Activated naive CD8-positive, alpha-beta T cell treated with anti-CD3 and anti-CD28 coated beads, Interleukin-2, amount 50 U/mL, for 24 hours (primary cell): ENCODE results near the gene RNH1.
"Not testable (repeated sequence)": the region's sequence is repeated elsewhere in the genome, so short reads cannot be mapped to it uniquely, and the experiment has no call there.

Source experiments
- ATAC-seq: fragments of 150-1000 bp; cut with Tn5 transposase; one replicate; pipeline ENCODE4 v1.10.0; 2021
- DNase-seq: peaks from one replicate; pipeline ENCODE4 v3.0.0; 2021
- H3K27ac Mint-ChIP-seq: one replicate; pipeline ENCODE4 v1.8.0; 2021; ENCODE audit warnings: mild to moderate bottlenecking, mixed read lengths
- H3K27me3 Mint-ChIP-seq: one replicate; pipeline ENCODE4 v1.8.0; 2021; ENCODE audit warnings: mixed read lengths
- H3K36me3 Mint-ChIP-seq: one replicate; pipeline ENCODE4 v1.8.0; 2021; ENCODE audit warnings: low read depth, mixed read lengths
- H3K4me1 Mint-ChIP-seq: one replicate; pipeline ENCODE4 v1.8.0; 2021; ENCODE audit warnings: mixed read lengths
- H3K4me3 Mint-ChIP-seq: one replicate; pipeline ENCODE4 v1.8.0; 2021; ENCODE audit warnings: mild to moderate bottlenecking, moderate library complexity, mixed read lengths
- H3K9me3 Mint-ChIP-seq: one replicate; pipeline ENCODE4 v1.8.0; 2021; ENCODE audit warnings: mixed read lengths

RNH1 gene

GRCh38 chr11:532527-532985 lies 25.5 kb upstream of the RNH1 start:
- peaks cover 2% of the 10 kb centered on the region for H3K36me3 Mint-ChIP-seq
- DNase-seq (no peak), ATAC-seq (no peak)
- H3K4me3 Mint-ChIP-seq: no peak overlapping the region
- H3K27ac Mint-ChIP-seq: no peak overlapping the region
- peaks cover 9% of the 10 kb centered on the region for H3K4me1 Mint-ChIP-seq
- no peaks in the 10 kb centered on the region for H3K9me3 Mint-ChIP-seq
- H3K27me3 Mint-ChIP-seq: no peaks in the 10 kb centered on the region

- H3K27me3 Mint-ChIP-seq: no peaks in the 10 kb centered on the region
- H3K9me3 Mint-ChIP-seq: no peaks in the 10 kb centered on the region
- peaks cover 2% of the 10 kb centered on the region for H3K36me3 Mint-ChIP-seq
- no peak for ATAC-seq
- H3K27ac Mint-ChIP-seq: no peak overlapping the region
- H3K4me1 Mint-ChIP-seq: peaks cover 5% of the 10 kb centered on the region
- H3K4me3 Mint-ChIP-seq: no peak overlapping the region
- no peak for DNase-seq
Measured at GRCh38 chr11:531919-532526, 25.0 kb upstream of the RNH1 start.

GRCh38 chr11:530960-531831 lies 24.2 kb upstream of the RNH1 start:
- no peak for ATAC-seq
- H3K9me3 Mint-ChIP-seq: no peaks in the 10 kb centered on the region
- no peak overlapping the region for H3K4me3 Mint-ChIP-seq
- H3K4me1 Mint-ChIP-seq: peaks cover 2% of the 10 kb centered on the region
- DNase-seq: no peak
- peaks cover 2% of the 10 kb centered on the region for H3K36me3 Mint-ChIP-seq
- H3K27me3 Mint-ChIP-seq: no peaks in the 10 kb centered on the region
- no peak overlapping the region for H3K27ac Mint-ChIP-seq

GRCh38 chr11:529728-530411 lies 22.8 kb upstream of the RNH1 start:
- ATAC-seq (no peak), DNase-seq (no peak)
- no peak overlapping the region for H3K27ac Mint-ChIP-seq
- peaks cover 2% of the 10 kb centered on the region for H3K36me3 Mint-ChIP-seq
- H3K4me1 Mint-ChIP-seq: no peaks in the 10 kb centered on the region
- H3K27me3 Mint-ChIP-seq: no peaks in the 10 kb centered on the region
- H3K9me3 Mint-ChIP-seq: no peaks in the 10 kb centered on the region
- no peak overlapping the region for H3K4me3 Mint-ChIP-seq

GRCh38 chr11:528815-529727 lies 22.0 kb upstream of the RNH1 start:
- no peaks in the 10 kb centered on the region for H3K4me1 Mint-ChIP-seq
- DNase-seq (no peak), ATAC-seq (no peak)
- H3K9me3 Mint-ChIP-seq: no peaks in the 10 kb centered on the region
- H3K36me3 Mint-ChIP-seq: peaks cover 2% of the 10 kb centered on the region
- H3K27ac Mint-ChIP-seq: no peak overlapping the region
- H3K4me3 Mint-ChIP-seq: no peak overlapping the region
- H3K27me3 Mint-ChIP-seq: no peaks in the 10 kb centered on the region

GRCh38 chr11:528166-528814 lies 21.2 kb upstream of the RNH1 start:
- no peaks in the 10 kb centered on the region for H3K27me3 Mint-ChIP-seq
- no peaks in the 10 kb centered on the region for H3K4me1 Mint-ChIP-seq
- H3K36me3 Mint-ChIP-seq: peaks cover 2% of the 10 kb centered on the region
- ATAC-seq (no peak), DNase-seq (no peak)
- no peak overlapping the region for H3K27ac Mint-ChIP-seq
- H3K9me3 Mint-ChIP-seq: no peaks in the 10 kb centered on the region
- H3K4me3 Mint-ChIP-seq: no peak overlapping the region

GRCh38 chr11:526192-526591 lies 19.1 kb upstream of the RNH1 start:
- ATAC-seq: no peak
- H3K36me3 Mint-ChIP-seq: no peaks in the 10 kb centered on the region
- DNase-seq: no peak
- H3K27me3 Mint-ChIP-seq: no peaks in the 10 kb centered on the region
- no peak overlapping the region for H3K27ac Mint-ChIP-seq
- no peaks in the 10 kb centered on the region for H3K9me3 Mint-ChIP-seq
- no peaks in the 10 kb centered on the region for H3K4me1 Mint-ChIP-seq
- no peak overlapping the region for H3K4me3 Mint-ChIP-seq

GRCh38 chr11:521177-521688 lies 14.2 kb upstream of the RNH1 start:
- Mint-ChIP-seq H3K36me3 (peaks cover 12% of the 10 kb centered on the region), H3K4me1 (peaks cover 7% of the 10 kb centered on the region), H3K27ac (no peak overlapping the region), H3K27me3 (no peaks in the 10 kb centered on the region), H3K9me3 (peaks cover 7% of the 10 kb centered on the region), H3K4me3 (no peak overlapping the region)
- ATAC-seq: no peak
- DNase-seq: no peak

GRCh38 chr11:520428-521176 lies 13.6 kb upstream of the RNH1 start:
- no peaks in the 10 kb centered on the region for H3K27me3 Mint-ChIP-seq
- peaks cover 7% of the 10 kb centered on the region for H3K4me1 Mint-ChIP-seq
- no peak for DNase-seq
- peaks cover 7% of the 10 kb centered on the region for H3K9me3 Mint-ChIP-seq
- H3K27ac Mint-ChIP-seq: no peak overlapping the region
- H3K36me3 Mint-ChIP-seq: peaks cover 12% of the 10 kb centered on the region
- no peak for ATAC-seq
- H3K4me3 Mint-ChIP-seq: no peak overlapping the region

GRCh38 chr11:518463-519202 lies 11.6 kb upstream of the RNH1 start:
- H3K9me3 Mint-ChIP-seq: peaks cover 7% of the 10 kb centered on the region
- DNase-seq (peak; percentile 89), ATAC-seq (peak; percentile 94)
- H3K4me1 Mint-ChIP-seq: peaks cover 7% of the 10 kb centered on the region
- H3K36me3 Mint-ChIP-seq: peaks cover 20% of the 10 kb centered on the region
- no peaks in the 10 kb centered on the region for H3K27me3 Mint-ChIP-seq
- peak overlapping the region; percentile 57 for H3K4me3 Mint-ChIP-seq
- no peak overlapping the region for H3K27ac Mint-ChIP-seq

GRCh38 chr11:516918-517685 lies 10.1 kb upstream of the RNH1 start:
- H3K27ac Mint-ChIP-seq: not testable (repeated sequence)

GRCh38 chr11:516400-516799 lies 9.4 kb upstream of the RNH1 start:
- peaks cover 7% of the 10 kb centered on the region for H3K9me3 Mint-ChIP-seq
- ATAC-seq: no peak
- H3K27ac Mint-ChIP-seq: no peak overlapping the region
- DNase-seq: no peak
- peaks cover 7% of the 10 kb centered on the region for H3K4me1 Mint-ChIP-seq
- H3K36me3 Mint-ChIP-seq: peaks cover 25% of the 10 kb centered on the region
- no peaks in the 10 kb centered on the region for H3K27me3 Mint-ChIP-seq
- H3K4me3 Mint-ChIP-seq: no peak overlapping the region

More at GRCh38 chr11:516918-517685, 10.1 kb upstream of the RNH1 start:
- ATAC-seq, H3K4me3 Mint-ChIP-seq, H3K9me3 Mint-ChIP-seq, H3K27me3 Mint-ChIP-seq, H3K4me1 Mint-ChIP-seq, DNase-seq: not testable (repeated sequence)
- peaks cover 22% of the 10 kb centered on the region for H3K36me3 Mint-ChIP-seq
